Naive thymus-derived CD4-positive, alpha-beta T cell (primary cell): ENCODE measurements around the gene DENND4B. TPM values are rescaled to one million over a fixed set of nuclear protein-coding genes. Genes with fewer than 3 reads are reported as not detected.
"Not testable (repeated sequence)": the region's sequence is repeated elsewhere in the genome, so short reads cannot be mapped to it uniquely, and the experiment has no call there.

Experiments used
- ATAC-seq: fragments of 150-1000 bp; cut with Tn5 transposase; 2 replicates; pipeline ENCODE4 v1.10.0; 2021; ENCODE audit warnings: mild to moderate bottlenecking, moderate library complexity
- CTCF ChIA-PET: fragments of 350-600 bp; sonication (Branson Sonifier 250); formaldehyde crosslinking; loops from one replicate; lab custom pipeline; 2021; ENCODE audit warnings: antibody characterized with exemption; lab: Charles Lee
- POLR2A ChIA-PET: fragments of 350-600 bp; sonication (Branson Sonifier 250); formaldehyde crosslinking; loops from one replicate; lab custom pipeline; 2021; ENCODE audit warnings: antibody characterized with exemption, inconsistent platforms; lab: Charles Lee
- DNase-seq, 9 donors: peaks; one replicate each; pipeline versions ENCODE4 v3.0.0 to v3.0.0-alpha.2; 2020 to 2022; ENCODE audit warnings: mixed read lengths in 1 of 9
- H3K27ac ChIP-seq: one replicate; pipeline ENCODE4 v1.7.0; 2013; ENCODE audit warnings: mild to moderate bottlenecking, low read depth, low read length, moderate library complexity
- H3K27me3 ChIP-seq, 2 donors: one replicate each; pipeline ENCODE4 v1.7.0; 2013; ENCODE audit warnings: low read length in 2 of 2, mild to moderate bottlenecking in 2 of 2, moderate library complexity in 2 of 2; ENCODE audit not compliant: control insufficient read depth in 2 of 2, insufficient read depth in 2 of 2
- H3K36me3 ChIP-seq, 3 experiments: 1 replicate in 2 of 3; 2 replicates in 1 of 3; pipeline ENCODE4 v1.7.0; 2013; ENCODE audit warnings: low read length in 3 of 3, mild to moderate bottlenecking in 3 of 3, moderate library complexity in 1 of 3; ENCODE audit not compliant: insufficient read depth in 3 of 3, control insufficient read depth in 2 of 3
- H3K4me1 ChIP-seq, 2 donors: one replicate each; pipeline ENCODE4 v1.7.0; 2013; ENCODE audit warnings: low read length in 2 of 2, mild to moderate bottlenecking in 2 of 2, moderate library complexity in 1 of 2; ENCODE audit not compliant: control insufficient read depth in 2 of 2, insufficient read depth in 2 of 2
- H3K4me3 ChIP-seq: 2 replicates; pipeline ENCODE4 v1.7.0; 2013; ENCODE audit warnings: mild to moderate bottlenecking, low read length
- H3K9me3 ChIP-seq, 3 experiments: 1 replicate in 2 of 3; 2 replicates in 1 of 3; pipeline ENCODE4 v1.7.0; 2013; ENCODE audit warnings: low read length in 3 of 3; ENCODE audit not compliant: control insufficient read depth in 2 of 3
- H3K27ac Mint-ChIP-seq, 9 donors: one replicate each; pipeline ENCODE4 v1.8.0; 2020 to 2022; ENCODE audit warnings: mixed read lengths in 9 of 9, mild to moderate bottlenecking in 8 of 9, moderate library complexity in 5 of 9, inconsistent platforms in 2 of 9
- H3K27me3 Mint-ChIP-seq, 5 donors: one replicate each; pipeline ENCODE4 v1.8.0; 2021 to 2022; ENCODE audit warnings: mixed read lengths in 5 of 5, mild to moderate bottlenecking in 1 of 5
- H3K36me3 Mint-ChIP-seq, 5 donors: one replicate each; pipeline ENCODE4 v1.8.0; 2020 to 2022; ENCODE audit warnings: mixed read lengths in 5 of 5, mild to moderate bottlenecking in 3 of 5, inconsistent platforms in 1 of 5
- H3K4me1 Mint-ChIP-seq, 7 donors: one replicate each; pipeline ENCODE4 v1.8.0; 2020 to 2022; ENCODE audit warnings: mixed read lengths in 7 of 7, mild to moderate bottlenecking in 3 of 7, inconsistent platforms in 1 of 7
- H3K4me3 Mint-ChIP-seq, 10 donors: one replicate each; pipeline ENCODE4 v1.8.0; 2020 to 2022; ENCODE audit warnings: mild to moderate bottlenecking in 10 of 10, mixed read lengths in 10 of 10, moderate library complexity in 6 of 10, inconsistent platforms in 2 of 10
- H3K9me3 Mint-ChIP-seq, 11 donors: one replicate each; pipeline ENCODE4 v1.8.0; 2020 to 2022; ENCODE audit warnings: mixed read lengths in 11 of 11, mild to moderate bottlenecking in 4 of 11, inconsistent platforms in 1 of 11, moderate library complexity in 1 of 11
- intact Hi-C, 2 donors: fragments of 100-400 bp; cut with micrococcal nuclease; formaldehyde crosslinking; loops; one replicate each; pipeline ENCODE4 v1.15.1; 2023
- polyA plus RNA-seq, 2 donors: library from polyadenylated mRNA; unstranded; fragments of 300-500 nt; fragmentation: Illumina TruSeq; gene quantifications; one replicate each; pipeline ENCODE4 v1.2.3, GENCODE V29; 2021
- total RNA-seq, 6 experiments: library from RNA in 5 of 6; stranded (reverse) in 5 of 6; gene quantifications; 1 replicate in 5 of 6; 2 replicates in 1 of 6; pipeline ENCODE4 v1.2.3 and lab custom pipeline; 2021 to 2026

DENND4B gene
- total and polyA plus RNA-seq, 7 experiments from 2014 or later: 12.5 to 223 (median 170) TPM

DNA sequence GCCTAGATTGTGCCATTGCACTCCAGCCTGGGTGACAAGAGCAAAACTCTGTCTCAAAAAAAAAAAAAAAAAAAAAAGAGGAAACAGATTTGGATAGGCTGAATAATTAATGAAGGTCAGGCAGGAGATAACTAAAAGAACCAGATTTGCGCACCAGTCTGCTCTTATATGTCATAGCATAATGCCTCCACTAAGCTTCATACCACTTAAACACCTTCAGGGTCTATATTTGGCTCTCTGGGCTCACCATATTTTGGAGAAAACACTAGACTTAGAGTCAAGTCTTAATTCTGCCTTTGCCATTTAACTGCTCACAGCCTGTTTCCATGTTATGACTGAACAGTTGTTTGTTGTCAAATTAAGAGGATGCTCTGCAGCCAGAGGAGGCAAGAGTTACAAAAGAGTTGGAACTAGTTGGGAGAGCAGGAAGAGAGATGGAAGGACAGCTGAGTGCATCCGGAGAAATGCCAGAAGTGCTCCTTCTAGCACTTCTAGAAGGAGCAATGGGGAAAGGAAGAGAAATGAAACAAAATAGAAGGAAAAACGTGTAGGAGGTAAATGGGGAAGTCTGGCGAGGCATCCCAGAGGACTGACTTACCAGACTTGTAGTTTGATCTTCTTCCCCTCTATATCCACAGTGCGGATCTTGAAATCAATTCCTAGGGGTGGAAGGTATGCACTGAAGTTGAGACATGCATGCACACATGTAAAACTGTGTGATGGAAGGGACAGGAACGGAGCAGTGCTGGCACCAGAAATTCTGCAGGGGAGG lies 37.8 kb upstream of the DENND4B start:
- intact Hi-C loops: loop anchor here in 1 of 2 donors (10.0 kb wide), 1 partner anchor 470 kb away; no protein-coding TSS in a partner anchor
- ChIA-PET CTCF (interaction anchor here (0.6 to 8.0 kb wide), 5 partner anchors 13 to 187 kb away, joined by 3 to 84 read pairs (median 3); no protein-coding TSS in a partner anchor), POLR2A (interaction anchor here (0.6 to 10.4 kb wide), 3 partner anchors 7 to 19 kb away, joined by 3 to 157 read pairs (median 3); partner anchors contain the start of gene JTB)
- Mint-ChIP-seq H3K4me1 (peaks cover 9 to 29% (median 15%) of the 10 kb centered on the region in 7 donors), H3K9me3 (no peaks in the 10 kb centered on the region), H3K27me3 (peaks cover 0 to 21% (median 9%) of the 10 kb centered on the region in 5 donors), H3K36me3 (no peaks in the 10 kb centered on the region), H3K27ac (peak overlapping the region in 1 of 9 donors; percentile 74), H3K4me3 (peak overlapping the region in 1 of 10 donors; percentile 27)
- Histone ChIP-seq H3K27me3 (no peaks in the 10 kb centered on the region), H3K4me3 (no peak overlapping the region), H3K9me3 (no peaks in the 10 kb centered on the region), H3K4me1 (peaks cover 3 to 8% of the 10 kb centered on the region in 2 donors), H3K36me3 (no peaks in the 10 kb centered on the region), H3K27ac (no peak overlapping the region)
- DNase-seq (no peak), ATAC-seq (no peak)

GRCh38 chr1:153981735-153982134 lies 35.2 kb upstream of the DENND4B start:
- POLR2A ChIA-PET: interaction anchor here (0.7 to 8.8 kb wide), 2 partner anchors 8 to 285 kb away, joined by 3 to 157 read pairs; partner anchors contain the start of genes RAB13 and RPS27

GRCh38 chr1:153979091-153979490 lies 32.6 kb upstream of the DENND4B start:
- not testable (repeated sequence) for H3K27me3 ChIP-seq, H3K27ac ChIP-seq, H3K9me3 ChIP-seq, DNase-seq, H3K27me3 Mint-ChIP-seq, H3K9me3 Mint-ChIP-seq, H3K4me3 ChIP-seq, ATAC-seq
- Mint-ChIP-seq H3K4me3 (peak overlapping the region; percentile 45 to 99 (median 96)), H3K4me1 (peaks cover 23 to 40% (median 36%) of the 10 kb centered on the region in 7 donors), H3K27ac (peak overlapping the region in 3 of 9 donors; percentile 17 to 93 (median 90)), H3K36me3 (peaks cover 5 to 14% (median 12%) of the 10 kb centered on the region in 5 donors)
- Histone ChIP-seq H3K36me3 (peaks cover 0 to 30% (median 2%) of the 10 kb centered on the region in 3 experiments), H3K4me1 (peaks cover 9 to 15% of the 10 kb centered on the region in 2 donors)
- ChIA-PET CTCF (interaction anchor here (1.1 to 2.9 kb wide), 3 partner anchors 8 to 165 kb away, joined by 3 to 18 read pairs (median 11); partner anchors contain the start of genes CREB3L4 and RAB13), POLR2A (interaction anchor here (1.7 to 8.8 kb wide), 8 partner anchors 10 to 346 kb away, joined by 4 to 157 read pairs (median 38); partner anchors contain the start of genes CHTOP, CREB3L4, CRTC2 and DENND4B)
- intact Hi-C loops: loop anchor here in 1 of 2 donors (5.0 kb wide), 1 partner anchor 293 kb away; the partner anchor contains the start of gene HAX1

More at GRCh38 chr1:153981735-153982134, 35.2 kb upstream of the DENND4B start:
- intact Hi-C loops: loop anchor here in 1 of 2 donors (10.0 kb wide), 1 partner anchor 467 kb away; no protein-coding TSS in a partner anchor
- ATAC-seq, H3K9me3 Mint-ChIP-seq, H3K9me3 ChIP-seq, H3K36me3 Mint-ChIP-seq, H3K4me3 Mint-ChIP-seq, H3K27me3 ChIP-seq, CTCF ChIA-PET, H3K4me3 ChIP-seq, H3K27ac ChIP-seq, H3K4me1 ChIP-seq, DNase-seq, H3K27ac Mint-ChIP-seq: not testable (repeated sequence)
- Mint-ChIP-seq H3K4me1 (peaks cover 14 to 37% (median 28%) of the 10 kb centered on the region in 7 donors), H3K27me3 (peaks cover 0 to 21% (median 9%) of the 10 kb centered on the region in 5 donors)
- peaks cover 0 to 11% (median 0%) of the 10 kb centered on the region in 3 experiments for H3K36me3 ChIP-seq

DNA sequence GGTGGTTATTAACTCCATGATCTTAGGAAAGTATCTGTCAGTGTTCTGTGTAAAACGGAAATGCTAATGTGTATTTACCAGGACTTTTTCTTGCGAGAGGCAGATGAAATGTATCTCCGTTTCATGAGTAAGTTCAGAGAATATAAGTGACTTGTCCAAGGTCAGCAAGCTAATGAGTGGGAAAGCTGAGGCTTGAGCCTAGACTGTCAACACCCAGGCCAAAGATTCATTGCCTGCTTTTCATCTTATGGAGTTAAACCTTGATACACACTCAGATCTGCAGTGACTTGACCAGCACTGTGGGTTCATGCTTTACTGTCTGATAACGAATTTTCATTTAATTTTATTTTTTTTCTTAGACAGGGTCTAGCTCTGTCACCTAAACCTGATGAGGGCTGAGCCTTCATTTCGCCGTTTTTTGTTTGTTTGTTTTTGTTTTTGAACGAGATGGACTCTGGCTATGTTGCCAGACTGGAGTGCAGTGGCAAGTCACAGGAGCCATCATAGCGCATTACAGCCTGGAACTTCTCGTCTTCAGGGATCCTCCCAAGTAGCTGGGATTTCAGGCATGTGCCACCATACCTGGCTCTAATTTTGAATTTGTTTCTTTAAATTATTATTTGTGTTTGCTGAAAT lies 31.9 kb upstream of the DENND4B start:
- no peaks in the 10 kb centered on the region for H3K27me3 ChIP-seq
- peaks cover 9 to 15% of the 10 kb centered on the region in 2 donors for H3K4me1 ChIP-seq
- peaks cover 0 to 37% (median 3%) of the 10 kb centered on the region in 3 experiments for H3K36me3 ChIP-seq
- CTCF ChIA-PET: interaction anchor here (0.9 to 2.9 kb wide), 10 partner anchors 8 to 164 kb away, joined by 3 to 18 read pairs (median 5); partner anchors contain the start of genes CREB3L4, DENND4B, GATAD2B and RAB13
- H3K4me3 ChIP-seq: peak overlapping the region; percentile 94
- POLR2A ChIA-PET: interaction anchor here (0.6 to 8.8 kb wide), 20 partner anchors 11 to 1065 kb away, joined by 3 to 157 read pairs (median 6); partner anchors contain the start of genes CHTOP, CREB3L4, CRTC2 and DENND4B
- Mint-ChIP-seq H3K4me3 (peak overlapping the region; percentile 92 to 99 (median 97)), H3K27ac (peak overlapping the region; percentile 84 to 96 (median 93)), H3K9me3 (no peaks in the 10 kb centered on the region), H3K36me3 (peaks cover 5 to 17% (median 13%) of the 10 kb centered on the region in 5 donors), H3K4me1 (peaks cover 23 to 44% (median 40%) of the 10 kb centered on the region in 7 donors), H3K27me3 (no peaks in the 10 kb centered on the region)
- peak overlapping the region; percentile 96 for H3K27ac ChIP-seq
- ATAC-seq: no peak
- intact Hi-C loops: loop anchor here in 1 of 2 donors (5.0 kb wide), 1 partner anchor 294 kb away; the partner anchor contains the start of gene HAX1
- no peaks in the 10 kb centered on the region for H3K9me3 ChIP-seq
- DNase-seq: no peak

DNA sequence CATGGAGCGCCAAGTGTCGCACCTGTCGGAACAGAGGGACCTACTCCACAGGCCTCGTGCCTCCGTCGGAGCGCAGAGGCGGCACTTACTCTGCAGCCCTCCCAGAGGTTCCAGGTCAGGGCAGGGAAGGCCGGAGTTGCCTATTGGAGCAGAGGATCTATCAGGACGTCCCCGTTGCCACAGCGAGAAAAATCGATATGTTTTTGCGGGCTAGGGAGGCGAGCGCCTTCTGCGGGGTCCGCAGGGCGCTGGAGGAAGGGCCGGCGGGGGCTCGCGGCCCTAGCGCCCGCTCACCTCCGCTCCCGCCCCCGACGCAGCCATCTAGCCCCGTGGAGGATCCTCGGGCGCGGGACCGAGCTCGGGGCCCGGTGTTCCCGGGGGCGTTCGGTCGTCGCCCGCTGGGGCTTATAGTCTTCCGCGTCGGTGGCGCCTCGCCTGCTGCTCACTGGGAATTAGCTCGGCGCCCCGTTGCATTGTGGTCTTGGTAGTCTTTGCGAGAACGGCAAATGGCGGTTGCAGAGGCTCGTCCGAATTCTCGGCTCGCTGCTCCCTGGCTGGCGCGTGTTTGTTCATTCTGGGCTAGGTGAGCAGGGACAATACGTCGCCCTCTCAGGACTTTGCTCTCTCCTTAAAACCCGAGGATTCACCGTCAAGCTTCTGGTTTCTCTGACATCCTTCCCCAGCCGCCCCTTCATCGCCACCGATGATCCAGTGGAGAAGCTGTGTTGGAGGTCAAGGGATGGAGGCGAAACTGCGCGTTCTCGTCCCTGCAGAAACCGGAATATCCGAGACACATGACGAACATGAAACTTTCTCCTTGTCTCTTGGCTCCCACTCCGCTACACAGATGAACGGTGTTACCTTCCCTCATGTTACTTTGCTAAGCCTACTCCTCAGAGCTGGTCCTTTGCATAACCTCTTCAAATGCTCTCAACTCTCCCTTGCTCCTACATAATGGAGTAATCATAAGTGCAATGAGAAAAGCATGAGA lies 31.0 kb upstream of the DENND4B start, which contains the start of gene JTB:
Gene JTB, minus strand, starts transcription at position 425 of the 991 bp plus-strand sequence. Its CDS starts 422 bp downstream, at position 3.
- ATAC-seq: peak; percentile 98
- H3K36me3 ChIP-seq: peaks cover 0 to 45% (median 3%) of the 10 kb centered on the region in 3 experiments
- peak; percentile 65 to 89 (median 78) for DNase-seq
- Mint-ChIP-seq H3K9me3 (no peaks in the 10 kb centered on the region), H3K27me3 (no peaks in the 10 kb centered on the region), H3K36me3 (peaks cover 5 to 19% (median 13%) of the 10 kb centered on the region in 5 donors), H3K4me3 (peak within 1 kb of the TSS; percentile 92 to 99 (median 97)), H3K27ac (peak within 1 kb of the TSS; percentile 84 to 98 (median 94)), H3K4me1 (peaks cover 23 to 51% (median 40%) of the 10 kb centered on the region in 7 donors)
- peak within 1 kb of the TSS; percentile 96 for H3K27ac ChIP-seq
- ChIA-PET CTCF (interaction anchor here (0.8 to 2.9 kb wide), 14 partner anchors 9 to 164 kb away, joined by 3 to 18 read pairs (median 4); partner anchors contain the start of genes CREB3L4, CRTC2, DENND4B and GATAD2B), POLR2A (interaction anchor here (0.6 to 8.8 kb wide), 25 partner anchors 10 to 1066 kb away, joined by 3 to 157 read pairs (median 5); partner anchors contain the start of genes CHTOP, CREB3L4, CRTC2 and DENND4B)
- H3K9me3 ChIP-seq: no peaks in the 10 kb centered on the region
- peaks cover 9 to 15% of the 10 kb centered on the region in 2 donors for H3K4me1 ChIP-seq
- H3K4me3 ChIP-seq: peak within 1 kb of the TSS; percentile 94
- intact Hi-C loops: loop anchor here (1.0 to 5.0 kb wide), 10 partner anchors 9 to 295 kb away; partner anchors contain the start of genes CREB3L4 (in 2 of the 2), CRTC2 (in 2 of the 2), RAB13 (in 2 of the 2) and RPS27 (in 2 of the 2)
- H3K27me3 ChIP-seq: no peaks in the 10 kb centered on the region
